GM12878 (cell line): ENCODE measurements around the gene GUCA1A. TPM values are rescaled to one million over a fixed set of nuclear protein-coding genes. Genes with fewer than 3 reads are reported as not detected.

Experiments
- ATAC-seq: fragments of 200-7000 bp; cut with Tn5 transposase; 3 replicates; pipeline ENCODE4 v1.9.1; 2020; ENCODE audit warnings: mild to moderate bottlenecking, moderate library complexity
- BruUV-seq: library from RNA; stranded (reverse); fragments of 400-500 nt; replicated peaks from 2 replicates; lab custom pipeline; 2021; lab: Mats Ljungman, UMichigan
- CTCF ChIA-PET: fragments of 300-600 bp; sonication (Branson Sonifier 250); formaldehyde crosslinking; extraction: SDS; loops from one replicate; lab custom pipeline; 2021; ENCODE audit warnings: inconsistent platforms; lab: Yijun Ruan, JAX
- POLR2A ChIA-PET: fragments of 350-600 bp; formaldehyde crosslinking; extraction: SDS; loops from one replicate; lab custom pipeline; 2021; ENCODE audit warnings: inconsistent platforms; lab: Charles Lee
- RAD21 ChIA-PET: fragments of 300-600 bp; sonication (Branson Sonifier 250); formaldehyde crosslinking; loops from one replicate; lab custom pipeline; 2023; ENCODE audit warnings: antibody characterized with exemption; ENCODE audit not compliant: unreplicated experiment; lab: Charles Lee
- SMC1A ChIA-PET: fragments of 300-600 bp; sonication (Branson Sonifier 250); formaldehyde crosslinking; loops from one replicate; lab custom pipeline; 2023; ENCODE audit not compliant: unreplicated experiment, uncharacterized antibody; lab: Charles Lee
- DNase-seq: peaks from one replicate; pipeline ENCODE4 v3.0.0-alpha.2; 2011; ENCODE audit warnings: low read depth, low spot score
- FAIRE-seq: peaks from 3 replicates; lab custom pipeline; 2011; peaks lifted over from hg19 to GRCh38; lab: Jason Lieb, UNC
- H2AFZ ChIP-seq: 2 replicates; pipeline ENCODE4 v1.6.0; 2011; ENCODE audit warnings: low read depth, low read length, control low read depth; ENCODE audit not compliant: control insufficient read depth
- H3K27ac ChIP-seq: 2 replicates; pipeline ENCODE4 v1.5.1; 2011; ENCODE audit warnings: control low read depth; ENCODE audit not compliant: control insufficient read depth, insufficient read depth
- H3K27me3 ChIP-seq, 2 experiments: replicated peaks in 1 of 2; 2 replicates each; pipeline versions ENCODE4 v1.6.0 to v1.6.1; 2011; ENCODE audit warnings: low read length in 1 of 2; ENCODE audit not compliant: control insufficient read depth in 2 of 2, insufficient read depth in 2 of 2
- H3K36me3 ChIP-seq, 2 experiments: 2 replicates each; pipeline ENCODE4 v1.5.1; 2011; ENCODE audit warnings: low read length in 1 of 2; ENCODE audit not compliant: control insufficient read depth in 2 of 2, insufficient read depth in 2 of 2
- H3K4me1 ChIP-seq: 2 replicates; pipeline ENCODE4 v1.6.1; 2011; ENCODE audit warnings: mild to moderate bottlenecking, low read length, moderate library complexity, mixed read lengths; ENCODE audit not compliant: control insufficient read depth, insufficient read depth
- H3K4me2 ChIP-seq: 2 replicates; pipeline ENCODE4 v1.6.0; 2011; ENCODE audit warnings: control low read depth; ENCODE audit not compliant: control insufficient read depth, insufficient read depth
- H3K4me3 ChIP-seq: fragments of 200-600 bp; sonication (generic); 2 replicates; pipeline ENCODE4 v1.5.1; 2016
- H3K79me2 ChIP-seq: 2 replicates; pipeline ENCODE4 v1.6.0; 2011; ENCODE audit warnings: low read length; ENCODE audit not compliant: control insufficient read depth, insufficient read depth
- H3K9ac ChIP-seq: 2 replicates; pipeline ENCODE4 v1.8.0; 2011; ENCODE audit warnings: low read length, control low read depth, mixed read lengths; ENCODE audit not compliant: control insufficient read depth, insufficient read depth
- H3K9me3 ChIP-seq: replicated peaks from 3 replicates; pipeline ENCODE4 v1.5.1; 2011; ENCODE audit warnings: mild to moderate bottlenecking, low read length; ENCODE audit not compliant: control insufficient read depth, insufficient read depth
- H4K20me1 ChIP-seq: 2 replicates; pipeline ENCODE4 v1.6.0; 2011; ENCODE audit not compliant: control insufficient read depth, insufficient read depth
- BCL11A ChIP-seq: IDR thresholded peaks from 2 replicates; pipeline ENCODE4 v1.6.1; 2011; ENCODE audit warnings: low read depth, low read length
- CBFB ChIP-seq: IDR thresholded peaks from 2 replicates; pipeline ENCODE4 v1.6.1; 2016; ENCODE audit warnings: antibody characterized with exemption, low read depth
- ETV6 ChIP-seq, 2 experiments: fragments of 450-650 bp in 1 of 2; IDR thresholded peaks in 1 of 2; conservative IDR thresholded peaks in 1 of 2; 2 replicates each; pipeline ENCODE4 v1.6.1; 2014; ENCODE audit warnings: antibody characterized with exemption in 1 of 2, borderline replicate concordance in 1 of 2, low read depth in 1 of 2, mild to moderate bottlenecking in 1 of 2, moderate library complexity in 1 of 2
- LARP7 ChIP-seq: fragments of 450-650 bp; IDR thresholded peaks from 2 replicates; pipeline ENCODE4 v1.6.1; 2017; ENCODE audit warnings: mild to moderate bottlenecking
- NRF1 ChIP-seq: conservative IDR thresholded peaks from 2 replicates; pipeline ENCODE4 v1.6.1; 2011; ENCODE audit warnings: mild to moderate bottlenecking, low read depth, low read length, improper control_type of control experiment
- PAX5 ChIP-seq: IDR thresholded peaks from 2 replicates; pipeline ENCODE4 v1.6.1; 2011; ENCODE audit warnings: low read depth, low read length, borderline replicate concordance
- RBBP5 ChIP-seq: fragments of 200-600 bp; sonication (generic); conservative IDR thresholded peaks from 2 replicates; pipeline ENCODE4 v1.6.1; 2016
- SUPT20H ChIP-seq: IDR thresholded peaks from 2 replicates; pipeline ENCODE4 v1.6.1; 2011; ENCODE audit warnings: low read depth, mild to moderate bottlenecking, low read length, moderate library complexity, borderline replicate concordance; ENCODE audit not compliant: control insufficient read depth
- ZBED1 ChIP-seq: IDR thresholded peaks from 2 replicates; pipeline ENCODE4 v1.6.1; 2016; ENCODE audit warnings: borderline replicate concordance
- WGBS: methylation state at CpG from one replicate; pipeline ENCODE4 v1.1.6; 2016; ENCODE audit warnings: low lambda C conversion rate; ENCODE audit not compliant: insufficient replicate concordance, insufficient coverage; ENCODE audit errors: missing lambda C conversion rate; 5-methylcytosine and 5-hydroxymethylcytosine counted together
- in situ Hi-C: fragments of 300-500 bp; cut with MboI; formaldehyde crosslinking; loops from 9 replicates; pipeline ENCODE4 v1.14.3; 2018; ENCODE audit warnings: mixed read lengths
- intact Hi-C: fragments of 100-400 bp; cut with micrococcal nuclease; formaldehyde crosslinking; loops from one replicate; pipeline ENCODE4 v1.14.2; 2022; ENCODE audit not compliant: unreplicated experiment
- polyA plus RNA-seq, 11 experiments: library from polyadenylated mRNA; depleted of rRNA in 4 of 11; unstranded in 6 of 11; stranded (reverse) in 5 of 11; fragments of >200 nt; fragmentation: Nextera tagmentation in 4 of 11; fragmentation: Illumina TruSeq in 1 of 11; extraction: Ambion mirVana in 4 of 11; extraction: Trizol in 1 of 11; gene quantifications; 1 replicate in 1 of 11; 2 replicates in 10 of 11; pipeline versions ENCODE4 v1.2.1 to v1.2.3, GENCODE V29; 2011 to 2016; ENCODE audit warnings: inconsistent platforms in 2 of 11, missing spikeins in 2 of 11, low read depth in 1 of 11
- total RNA-seq, 4 experiments: library from RNA; depleted of rRNA in 3 of 4; stranded (reverse); fragments of >200 nt in 3 of 4; fragmentation: Illumina TruSeq in 1 of 4; extraction: Trizol in 1 of 4; gene quantifications; 2 replicates each; pipeline versions ENCODE4 v1.2.1 to v1.2.3, GENCODE V29; 2013 to 2021
- TF ChIP-seq, protein P1 (sequence below): IDR thresholded peaks from 2 replicates; pipeline ENCODE4 v1.6.1; 2011; ENCODE audit warnings: borderline replicate concordance, low read depth, mild to moderate bottlenecking, moderate library complexity, low read length; ENCODE audit not compliant: insufficient read depth, poor library complexity, severe bottlenecking
- TF ChIP-seq, protein P2 (sequence below): fragments of 150-350 bp; IDR thresholded peaks from 2 replicates; pipeline ENCODE4 v1.6.1; 2016; ENCODE audit warnings: low read depth, low read length
- TF ChIP-seq, protein P3 (sequence below): IDR thresholded peaks from 2 replicates; pipeline ENCODE4 v1.6.1; 2012; ENCODE audit warnings: low read length, inconsistent platforms

Gene GUCA1A
- total and polyA plus RNA-seq, 10 of the 15 experiments (the other 5 are each of a cell fraction or from before 2014, with no cell fraction given): not detected

DNA sequence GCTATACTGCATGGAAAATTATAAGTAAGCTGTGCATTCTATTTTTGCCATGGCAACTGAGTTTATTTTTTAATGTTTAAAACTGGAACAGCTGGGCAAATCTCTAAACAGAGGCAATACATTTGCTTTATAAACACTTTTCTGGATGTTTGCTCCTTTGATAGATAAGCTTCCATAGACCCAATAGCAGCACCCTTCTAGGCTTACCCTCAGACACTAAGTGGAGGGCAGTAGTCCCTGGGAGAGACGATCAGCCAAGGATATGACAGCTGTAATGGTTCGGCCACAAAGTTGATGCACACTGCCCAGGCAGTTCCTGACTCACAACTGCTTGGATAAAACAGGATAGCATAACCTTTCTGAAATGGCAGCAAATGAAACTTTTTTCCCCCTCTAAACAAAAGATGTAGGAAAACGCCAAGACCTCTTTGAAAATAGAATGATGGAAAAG, 53.0 kb downstream of the GUCA1A start (continued):
- TF ChIP-seq ZBED1: no peak
- TF ChIP-seq, protein P1, sequence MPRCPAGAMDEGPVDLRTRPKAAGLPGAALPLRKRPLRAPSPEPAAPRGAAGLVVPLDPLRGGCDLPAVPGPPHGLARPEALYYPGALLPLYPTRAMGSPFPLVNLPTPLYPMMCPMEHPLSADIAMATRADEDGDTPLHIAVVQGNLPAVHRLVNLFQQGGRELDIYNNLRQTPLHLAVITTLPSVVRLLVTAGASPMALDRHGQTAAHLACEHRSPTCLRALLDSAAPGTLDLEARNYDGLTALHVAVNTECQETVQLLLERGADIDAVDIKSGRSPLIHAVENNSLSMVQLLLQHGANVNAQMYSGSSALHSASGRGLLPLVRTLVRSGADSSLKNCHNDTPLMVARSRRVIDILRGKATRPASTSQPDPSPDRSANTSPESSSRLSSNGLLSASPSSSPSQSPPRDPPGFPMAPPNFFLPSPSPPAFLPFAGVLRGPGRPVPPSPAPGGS: no peak

DNA sequence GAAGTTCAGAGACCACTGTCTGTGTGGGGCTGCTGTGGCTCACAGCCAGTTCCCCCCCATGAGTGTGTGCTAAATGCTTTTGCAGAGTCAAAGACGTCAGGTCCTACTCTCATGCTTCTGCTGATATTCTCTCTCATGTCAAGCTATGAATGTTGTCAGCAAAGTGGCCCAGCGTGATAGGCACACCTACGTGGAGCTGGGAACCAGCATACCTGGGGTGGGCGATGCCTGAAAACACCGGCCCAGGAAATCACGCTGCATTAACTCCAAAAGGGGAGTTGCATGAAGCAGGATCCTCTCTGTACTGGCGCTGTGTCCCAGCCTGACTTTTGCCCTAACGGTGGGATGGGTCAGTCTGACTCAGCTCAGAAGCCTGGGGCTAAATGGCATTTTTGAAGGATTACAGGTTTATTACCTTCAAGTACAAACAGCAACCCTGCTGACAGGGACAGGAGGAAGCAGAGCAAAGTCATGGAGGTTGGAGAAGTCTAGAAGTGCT, 53.5 kb downstream of the GUCA1A start:
- no peak overlapping the region for H3K4me2 ChIP-seq
- in situ Hi-C loops: no loop called here

More for the DNA sequence above, 53.5 kb downstream of the GUCA1A start:
- Histone ChIP-seq H4K20me1 (no peaks in the 10 kb centered on the region), H3K9ac (no peak overlapping the region), H3K27me3 (no peaks in the 10 kb centered on the region), H3K4me1 (no peaks in the 10 kb centered on the region; the same call in 1 of the 2 replicates), H3K4me3 (no peak overlapping the region), H3K79me2 (no peaks in the 10 kb centered on the region), H3K36me3 (no peaks in the 10 kb centered on the region), H2AFZ (no peak overlapping the region), H3K27ac (no peak overlapping the region), H3K9me3 (no peaks in the 10 kb centered on the region)
- no peak for FAIRE-seq
- ChIA-PET CTCF (interaction anchor here (1.2 to 5.9 kb wide), 6 partner anchors 10 to 321 kb away, joined by 3 to 57 read pairs (median 4); no protein-coding TSS in a partner anchor), POLR2A (interaction anchor here (0.9 to 3.0 kb wide), 5 partner anchors 10 to 283 kb away, joined by 3 to 14 read pairs (median 3); no protein-coding TSS in a partner anchor), SMC1A (interaction anchor here (0.6 to 6.1 kb wide), 4 partner anchors 9 to 320 kb away, joined by 3 to 49 read pairs (median 18); no protein-coding TSS in a partner anchor), RAD21 (interaction anchor here (1.1 to 2.8 kb wide), 4 partner anchors 10 to 44 kb away, joined by 3 to 11 read pairs (median 4); no protein-coding TSS in a partner anchor)
- intact Hi-C loops: no loop called here
- no TSS peak for BruUV-seq
- ATAC-seq: no peak
- DNase-seq: no peak
- 97% methylated on average over 8 of the region's 8 CpGs for WGBS
- no peak for TF ChIP-seq ETV6 (conservative IDR thresholded peaks at IDR 0.05 in 1 of 2, IDR thresholded peaks at IDR 0.05 in 1 of 2; ENCODE audit: borderline replicate concordance in 1 of 2, low read depth in 1 of 2)
- no peak for TF ChIP-seq LARP7
- TF ChIP-seq, protein P2, sequence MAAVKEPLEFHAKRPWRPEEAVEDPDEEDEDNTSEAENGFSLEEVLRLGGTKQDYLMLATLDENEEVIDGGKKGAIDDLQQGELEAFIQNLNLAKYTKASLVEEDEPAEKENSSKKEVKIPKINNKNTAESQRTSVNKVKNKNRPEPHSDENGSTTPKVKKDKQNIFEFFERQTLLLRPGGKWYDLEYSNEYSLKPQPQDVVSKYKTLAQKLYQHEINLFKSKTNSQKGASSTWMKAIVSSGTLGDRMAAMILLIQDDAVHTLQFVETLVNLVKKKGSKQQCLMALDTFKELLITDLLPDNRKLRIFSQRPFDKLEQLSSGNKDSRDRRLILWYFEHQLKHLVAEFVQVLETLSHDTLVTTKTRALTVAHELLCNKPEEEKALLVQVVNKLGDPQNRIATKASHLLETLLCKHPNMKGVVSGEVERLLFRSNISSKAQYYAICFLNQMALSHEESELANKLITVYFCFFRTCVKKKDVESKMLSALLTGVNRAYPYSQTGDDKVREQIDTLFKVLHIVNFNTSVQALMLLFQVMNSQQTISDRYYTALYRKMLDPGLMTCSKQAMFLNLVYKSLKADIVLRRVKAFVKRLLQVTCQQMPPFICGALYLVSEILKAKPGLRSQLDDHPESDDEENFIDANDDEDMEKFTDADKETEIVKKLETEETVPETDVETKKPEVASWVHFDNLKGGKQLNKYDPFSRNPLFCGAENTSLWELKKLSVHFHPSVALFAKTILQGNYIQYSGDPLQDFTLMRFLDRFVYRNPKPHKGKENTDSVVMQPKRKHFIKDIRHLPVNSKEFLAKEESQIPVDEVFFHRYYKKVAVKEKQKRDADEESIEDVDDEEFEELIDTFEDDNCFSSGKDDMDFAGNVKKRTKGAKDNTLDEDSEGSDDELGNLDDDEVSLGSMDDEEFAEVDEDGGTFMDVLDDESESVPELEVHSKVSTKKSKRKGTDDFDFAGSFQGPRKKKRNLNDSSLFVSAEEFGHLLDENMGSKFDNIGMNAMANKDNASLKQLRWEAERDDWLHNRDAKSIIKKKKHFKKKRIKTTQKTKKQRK: no peak
- no peak for TF ChIP-seq SUPT20H
- TF ChIP-seq, protein P3, sequence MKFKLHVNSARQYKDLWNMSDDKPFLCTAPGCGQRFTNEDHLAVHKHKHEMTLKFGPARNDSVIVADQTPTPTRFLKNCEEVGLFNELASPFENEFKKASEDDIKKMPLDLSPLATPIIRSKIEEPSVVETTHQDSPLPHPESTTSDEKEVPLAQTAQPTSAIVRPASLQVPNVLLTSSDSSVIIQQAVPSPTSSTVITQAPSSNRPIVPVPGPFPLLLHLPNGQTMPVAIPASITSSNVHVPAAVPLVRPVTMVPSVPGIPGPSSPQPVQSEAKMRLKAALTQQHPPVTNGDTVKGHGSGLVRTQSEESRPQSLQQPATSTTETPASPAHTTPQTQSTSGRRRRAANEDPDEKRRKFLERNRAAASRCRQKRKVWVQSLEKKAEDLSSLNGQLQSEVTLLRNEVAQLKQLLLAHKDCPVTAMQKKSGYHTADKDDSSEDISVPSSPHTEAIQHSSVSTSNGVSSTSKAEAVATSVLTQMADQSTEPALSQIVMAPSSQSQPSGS: no peak
- TF ChIP-seq RBBP5: no peak
- no peak for TF ChIP-seq CBFB
- TF ChIP-seq NRF1: no peak
- TF ChIP-seq PAX5: no peak
- no peak for TF ChIP-seq BCL11A
